Natural killer cell (primary cell): ENCODE measurements around the gene ITPKC. TPM values are rescaled to one million over a fixed set of nuclear protein-coding genes. Genes with fewer than 3 reads are reported as not detected.
A peak's percentile ranks its signal among the peaks of the same experiment; 100 is the strongest.

ENCODE experiments used
- ATAC-seq, 3 donors: fragments of 150-1000 bp in 2 of 3; fragments of 200-7000 bp in 1 of 3; cut with Tn5 transposase; 1 replicate in 1 of 3; 2 replicates in 2 of 3; pipeline ENCODE4 v1.10.0; 2021; ENCODE audit warnings: mild to moderate bottlenecking in 2 of 3, moderate library complexity in 2 of 3
- DNase-seq, 2 donors: peaks; one replicate each; pipeline versions ENCODE4 v3.0.0 to v3.0.0-alpha.2; 2013 to 2021; ENCODE audit warnings: mixed read lengths in 1 of 2
- H3K27ac ChIP-seq: one replicate; pipeline ENCODE4 v1.5.1; 2013; ENCODE audit warnings: mild to moderate bottlenecking, low read length
- H3K27me3 ChIP-seq: one replicate; pipeline ENCODE4 v1.6.1; 2013; ENCODE audit warnings: low read length; ENCODE audit not compliant: control insufficient read depth, insufficient read depth
- H3K36me3 ChIP-seq: one replicate; pipeline ENCODE4 v1.6.1; 2013; ENCODE audit warnings: low read length; ENCODE audit not compliant: control insufficient read depth, insufficient read depth
- H3K4me1 ChIP-seq: one replicate; pipeline ENCODE4 v1.6.1; 2013; ENCODE audit warnings: low read length; ENCODE audit not compliant: control insufficient read depth, insufficient read depth
- H3K4me3 ChIP-seq: one replicate; pipeline ENCODE4 v1.5.1; 2013; ENCODE audit warnings: low read length
- H3K9me3 ChIP-seq: one replicate; pipeline ENCODE4 v1.6.1; 2013; ENCODE audit warnings: low read length; ENCODE audit not compliant: control insufficient read depth, insufficient read depth
- H3K27ac Mint-ChIP-seq, 2 donors: one replicate each; pipeline ENCODE4 v1.8.0; 2022; ENCODE audit warnings: mild to moderate bottlenecking in 2 of 2, mixed read lengths in 2 of 2, moderate library complexity in 1 of 2
- H3K27me3 Mint-ChIP-seq, 2 donors: one replicate each; pipeline ENCODE4 v1.8.0; 2022; ENCODE audit warnings: low read depth in 2 of 2, mixed read lengths in 2 of 2
- H3K36me3 Mint-ChIP-seq: one replicate; pipeline ENCODE4 v1.8.0; 2022; ENCODE audit warnings: mixed read lengths
- H3K4me1 Mint-ChIP-seq, 2 donors: one replicate each; pipeline ENCODE4 v1.8.0; 2022; ENCODE audit warnings: mixed read lengths in 2 of 2
- H3K4me3 Mint-ChIP-seq: one replicate; pipeline ENCODE4 v1.8.0; 2022; ENCODE audit warnings: mild to moderate bottlenecking, moderate library complexity, mixed read lengths
- H3K9me3 Mint-ChIP-seq, 2 donors: one replicate each; pipeline ENCODE4 v1.8.0; 2022; ENCODE audit warnings: mixed read lengths in 2 of 2
- CTCF ChIP-seq: fragments of 200-600 bp; IDR thresholded peaks from one replicate; pipeline ENCODE4 v1.8.0; 2022; ENCODE audit warnings: antibody characterized with exemption
- WGBS: methylation state at CpG from one replicate; pipeline ENCODE4 v1.1.7; 2013; ENCODE audit warnings: missing lambda C conversion rate; ENCODE audit not compliant: insufficient coverage; 5-methylcytosine and 5-hydroxymethylcytosine counted together
- intact Hi-C: fragments of 100-400 bp; cut with micrococcal nuclease; formaldehyde crosslinking; loops from one replicate; pipeline ENCODE4 v1.14.2; 2022
- total RNA-seq, 4 donors: library from RNA; stranded (reverse); fragments of 120-200 nt in 1 of 4; gene quantifications; one replicate each; pipeline versions ENCODE4 v1.2.3 to v1.2.4, GENCODE V29; 2013 to 2022

The ITPKC gene
- total RNA-seq, 3 donors from 2014 or later (not counting 1 experiment from before 2014, with no cell fraction given), result 8.7 to 11.1 (median 11.0) TPM

GRCh38 chr19:40786060-40787037, 69.4 kb downstream of the ITPKC start:
- H3K9me3 ChIP-seq, result no peaks in the 10 kb centered on the region
- H3K4me3 ChIP-seq, result no peak overlapping the region
- 96% methylated on average over 25 of the region's 25 CpGs for WGBS
- no peak overlapping the region for H3K27ac ChIP-seq
- H3K27ac Mint-ChIP-seq, result peak overlapping the region; percentile 51
- no peaks in the 10 kb centered on the region for H3K27me3 ChIP-seq
- H3K36me3 ChIP-seq, result peaks cover 34% of the 10 kb centered on the region
- DNase-seq (no peak), ATAC-seq (no peak)
- no peaks in the 10 kb centered on the region for H3K27me3 Mint-ChIP-seq
- H3K4me1 ChIP-seq, result no peaks in the 10 kb centered on the region
- no peaks in the 10 kb centered on the region for H3K36me3 Mint-ChIP-seq
- H3K4me3 Mint-ChIP-seq, result no peak overlapping the region
- H3K4me1 Mint-ChIP-seq, result peaks cover 3 to 17% of the 10 kb centered on the region in 2 donors
- intact Hi-C loops, result no loop called here
- no peak for TF ChIP-seq CTCF
- no peaks in the 10 kb centered on the region for H3K9me3 Mint-ChIP-seq

Other genes with a start within 250 kb of the ITPKC start
- 100 to 1,000 TPM; 209 to 224 (median 209) TPM for gene SHKBP1, start 140.2 kb upstream of the ITPKC start, total RNA-seq
- gene LTBP4, start 115.7 kb upstream of the ITPKC start, total RNA-seq, result 100 to 1,000 TPM; 153 to 182 (median 157) TPM
- 10 to 100 TPM in 2 of 3 donors, 1 to 10 TPM in 1; 9.9 to 19.5 (median 10.2) TPM for gene NUMBL, start 26.5 kb upstream of the ITPKC start, total RNA-seq
- 10 to 100 TPM; 31.8 to 46.7 (median 39.6) TPM for gene COQ8B, start 226 bp upstream of the ITPKC start, total RNA-seq
- 1 to 10 TPM; 5.9 to 9.6 (median 8.2) TPM for gene ACTMAP, start 33.4 kb downstream of the ITPKC start, total RNA-seq
- 10 to 100 TPM; 56.2 to 65.9 (median 60.9) TPM for gene SNRPA, start 34.1 kb downstream of the ITPKC start, total RNA-seq
- gene MIA, start 58.4 kb downstream of the ITPKC start, total RNA-seq, result not detected
- gene RAB4B, start 61.1 kb downstream of the ITPKC start, total RNA-seq, result 10 to 100 TPM; 97.8 to 99.8 (median 98.6) TPM
- 100 to 1,000 TPM; 104 to 156 (median 151) TPM for gene EGLN2, start 82.1 kb downstream of the ITPKC start, total RNA-seq
- not detected for gene CYP2A6, start 133.3 kb downstream of the ITPKC start, total RNA-seq
- not detected for gene CYP2A7, start 165.1 kb downstream of the ITPKC start, total RNA-seq